Measurements from ENCODE around the gene SLC6A19.

GRCh38 chr5:1256776-1257175 lies 55.4 kb downstream of the SLC6A19 start:
- no peak for TF ChIP-seq CTCF (IDR thresholded peaks at IDR 0.05)
- TF ChIP-seq, protein P1, sequence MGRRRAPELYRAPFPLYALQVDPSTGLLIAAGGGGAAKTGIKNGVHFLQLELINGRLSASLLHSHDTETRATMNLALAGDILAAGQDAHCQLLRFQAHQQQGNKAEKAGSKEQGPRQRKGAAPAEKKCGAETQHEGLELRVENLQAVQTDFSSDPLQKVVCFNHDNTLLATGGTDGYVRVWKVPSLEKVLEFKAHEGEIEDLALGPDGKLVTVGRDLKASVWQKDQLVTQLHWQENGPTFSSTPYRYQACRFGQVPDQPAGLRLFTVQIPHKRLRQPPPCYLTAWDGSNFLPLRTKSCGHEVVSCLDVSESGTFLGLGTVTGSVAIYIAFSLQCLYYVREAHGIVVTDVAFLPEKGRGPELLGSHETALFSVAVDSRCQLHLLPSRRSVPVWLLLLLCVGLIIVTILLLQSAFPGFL (CRISPR knock-in tag; IDR thresholded peaks at IDR 0.05; ENCODE audit: borderline replicate concordance): no peak
- no peak for TF ChIP-seq NR2C2 (CRISPR knock-in tag; IDR thresholded peaks at IDR 0.05)
- no peak for TF ChIP-seq ZNF281 (CRISPR knock-in tag; IDR thresholded peaks at IDR 0.05)
- no peak for TF ChIP-seq CBFB (CRISPR knock-in tag; IDR thresholded peaks at IDR 0.05; ENCODE audit: low read depth)
- TF ChIP-seq TEAD4 (CRISPR knock-in tag; IDR thresholded peaks at IDR 0.05): no peak
